ENCODE data around the gene RAD1.
A peak's percentile ranks its signal among the peaks of the same experiment; 100 is the strongest.
"Not testable (repeated sequence)": the region's sequence is repeated elsewhere in the genome, so short reads cannot be mapped to it uniquely, and the experiment has no call there.

Gene RAD1, protein sequence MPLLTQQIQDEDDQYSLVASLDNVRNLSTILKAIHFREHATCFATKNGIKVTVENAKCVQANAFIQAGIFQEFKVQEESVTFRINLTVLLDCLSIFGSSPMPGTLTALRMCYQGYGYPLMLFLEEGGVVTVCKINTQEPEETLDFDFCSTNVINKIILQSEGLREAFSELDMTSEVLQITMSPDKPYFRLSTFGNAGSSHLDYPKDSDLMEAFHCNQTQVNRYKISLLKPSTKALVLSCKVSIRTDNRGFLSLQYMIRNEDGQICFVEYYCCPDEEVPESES

GRCh38 chr5:34915139-34915855 lies at the start of gene RAD1, which contains the start of gene BRIX1:
TSS of gene RAD1 (minus strand) at chr5:34915504. CDS start at chr5:34914892, 612 bp downstream.
TSS of gene BRIX1 (plus strand) at chr5:34915711. CDS start at chr5:34915739, 28 bp downstream.
- peak; percentile 96 for FAIRE-seq

GRCh38 chr5:34959323-34959722 lies 44.0 kb upstream of the RAD1 start:
- FAIRE-seq (peak; percentile 28), DNase-seq (ENCODE audit: insufficient read length, low spot score) (peak; percentile 44)

More at GRCh38 chr5:34915139-34915855, at the start of gene RAD1, which contains the start of gene BRIX1:
- DNase-seq (ENCODE audit: insufficient read length, low spot score): peak; percentile 96

GRCh38 chr5:34957857-34958690 lies 42.8 kb upstream of the RAD1 start:
- peak; percentile 67 for DNase-seq (ENCODE audit: insufficient read length, low spot score)
- FAIRE-seq: no peak

GRCh38 chr5:34957321-34957720 lies 42.0 kb upstream of the RAD1 start:
- FAIRE-seq: no peak

DNA sequence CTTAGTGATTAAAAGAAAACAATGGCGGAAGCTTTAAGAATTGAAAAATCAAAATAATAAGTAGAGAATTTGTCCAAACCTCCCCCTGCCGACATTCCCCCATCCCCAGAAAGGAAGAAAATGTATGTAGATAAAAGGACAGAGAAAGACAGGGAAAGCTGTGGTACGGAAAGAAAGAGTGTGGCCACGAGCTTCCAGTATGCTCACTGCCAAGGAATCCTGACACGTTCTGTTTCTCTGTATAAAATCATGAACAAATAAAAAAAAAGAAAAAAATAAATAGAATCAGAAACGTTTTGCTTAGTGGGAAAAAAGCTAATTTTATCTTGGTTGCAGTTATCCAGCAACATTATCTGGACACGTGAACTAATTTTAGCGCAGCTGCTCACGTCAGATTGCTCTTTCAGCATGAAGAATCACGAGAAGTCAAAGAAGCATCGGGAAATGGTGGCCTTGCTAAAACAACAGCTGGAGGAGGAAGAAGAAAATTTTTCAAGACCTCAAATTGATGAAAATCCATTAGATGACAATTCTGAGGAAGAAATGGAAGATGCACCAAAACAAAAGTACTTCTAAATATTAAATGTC lies 29.2 kb upstream of the RAD1 start:
- FAIRE-seq (no peak), DNase-seq (ENCODE audit: insufficient read length, low spot score) (no peak)

More at GRCh38 chr5:34957321-34957720, 42.0 kb upstream of the RAD1 start:
- DNase-seq (ENCODE audit: insufficient read length, low spot score): no peak

DNA sequence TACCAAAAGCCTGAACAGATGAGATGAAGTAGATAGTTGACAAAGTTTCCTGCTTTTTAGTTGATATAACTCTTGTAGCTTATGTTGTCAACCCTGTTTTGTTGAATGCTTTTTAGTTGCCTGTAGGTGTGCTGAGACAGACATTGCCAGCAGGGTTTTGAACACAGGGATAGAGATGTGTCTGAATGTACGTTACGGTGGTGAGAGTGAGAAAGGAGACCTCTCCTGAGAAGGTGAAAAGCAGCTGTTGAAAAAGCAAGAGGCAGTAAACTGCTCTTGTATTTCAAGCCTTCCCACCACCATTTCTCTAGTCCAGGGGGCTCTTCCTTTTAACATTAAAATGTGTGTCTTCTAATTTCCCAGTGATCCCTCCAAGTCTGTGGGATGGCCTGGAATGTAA lies 28.7 kb upstream of the RAD1 start:
- FAIRE-seq (no peak), DNase-seq (ENCODE audit: insufficient read length, low spot score) (no peak)

GRCh38 chr5:34941936-34942335 lies 26.6 kb upstream of the RAD1 start:
- FAIRE-seq (peak; percentile 51), DNase-seq (ENCODE audit: insufficient read length, low spot score) (no peak)

GRCh38 chr5:34932947-34933346 lies 17.6 kb upstream of the RAD1 start:
- DNase-seq (ENCODE audit: insufficient read length, low spot score) (no peak), FAIRE-seq (no peak)

DNA sequence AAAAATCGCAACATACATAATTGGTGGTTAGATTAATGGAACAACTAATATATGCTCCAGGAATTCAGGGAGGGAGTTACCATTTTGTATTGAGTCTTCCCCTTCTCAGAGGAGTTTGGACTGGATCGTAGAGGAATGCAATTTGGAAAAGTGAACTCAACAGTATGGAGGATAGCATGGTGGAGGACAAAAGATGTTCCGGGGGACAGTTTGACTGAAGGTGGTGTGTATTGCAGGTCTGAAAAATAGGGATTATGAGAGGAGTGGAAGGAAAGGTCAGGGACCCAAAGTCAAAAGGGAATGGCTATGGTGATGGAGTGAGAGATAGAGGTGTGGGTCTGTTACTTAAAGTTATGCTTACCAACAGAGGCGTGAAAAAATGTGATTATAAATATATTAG lies 15.6 kb upstream of the RAD1 start:
- DNase-seq (ENCODE audit: insufficient read length, low spot score) (no peak), FAIRE-seq (no peak)

GRCh38 chr5:34930462-34930844 lies 15.1 kb upstream of the RAD1 start:
- DNase-seq (ENCODE audit: insufficient read length, low spot score): peak; percentile 21
- FAIRE-seq: no peak

GRCh38 chr5:34929720-34930461 lies 14.6 kb upstream of the RAD1 start:
- peak; percentile 85 for DNase-seq (ENCODE audit: insufficient read length, low spot score)
- peak; percentile 67 for FAIRE-seq

DNA sequence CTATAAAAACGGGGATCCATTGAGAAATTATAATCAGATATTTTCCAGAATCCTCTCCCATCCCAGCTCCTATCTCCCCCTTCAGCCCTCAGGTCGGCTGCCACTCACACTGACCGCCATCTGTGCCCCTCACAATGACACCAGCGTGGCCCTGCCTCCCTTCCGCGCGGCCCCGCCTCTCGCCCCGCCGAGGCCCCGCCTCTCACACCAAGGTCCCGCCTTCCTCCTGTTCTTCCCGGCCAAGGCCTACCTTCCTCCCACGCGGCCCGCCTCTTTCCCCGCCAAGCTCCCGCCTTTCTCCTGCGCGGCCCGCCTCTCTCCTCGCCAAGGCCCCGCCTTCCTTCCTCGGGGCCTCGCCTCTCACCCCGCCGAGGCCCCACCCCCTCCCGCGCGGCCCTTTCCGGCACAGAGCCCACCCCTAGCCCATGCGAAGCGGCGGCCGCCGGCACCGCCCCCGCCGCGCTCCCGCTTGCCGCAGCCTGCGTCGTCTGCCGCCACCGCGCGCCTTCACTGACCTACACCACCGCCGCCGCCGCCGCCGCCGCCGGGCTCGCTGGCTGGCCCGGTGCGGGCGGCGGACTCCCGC lies 13.9 kb upstream of the RAD1 start, which contains the start of gene DNAJC21:
DNAJC21 (plus strand) TSS at position 426 of the 586 bp plus-strand sequence. CDS start 261 bp downstream, outside the sequence.
- peak; percentile 98 for FAIRE-seq
- DNase-seq (ENCODE audit: insufficient read length, low spot score): peak; percentile 99

- FAIRE-seq: no peak
These were observed 13.0 kb upstream of the RAD1 start for GRCh38 chr5:34928267-34928666.

DNA sequence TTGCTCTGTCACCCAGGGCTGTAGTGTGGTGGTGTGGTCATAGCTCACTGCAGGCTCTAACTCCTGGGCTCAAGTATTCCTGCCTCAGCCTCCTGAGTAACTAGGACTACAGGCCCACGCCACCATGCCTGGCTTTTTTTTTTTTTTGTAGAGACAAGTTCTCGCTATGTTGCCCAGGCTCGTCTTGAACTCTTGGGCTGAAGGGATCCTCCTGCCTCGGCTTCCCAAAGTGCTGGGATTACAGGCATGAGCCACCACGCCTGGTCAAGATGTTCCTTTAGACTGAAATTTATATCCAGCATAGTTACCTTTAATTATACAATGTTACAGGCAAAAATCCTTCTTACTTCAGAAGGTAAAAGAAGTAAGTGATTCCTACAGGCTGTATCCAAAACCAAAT lies 12.5 kb upstream of the RAD1 start:
- DNase-seq (ENCODE audit: insufficient read length, low spot score): no peak
- FAIRE-seq: no peak

More at GRCh38 chr5:34928267-34928666, 13.0 kb upstream of the RAD1 start:
- no peak for DNase-seq (ENCODE audit: insufficient read length, low spot score)

- DNase-seq (ENCODE audit: insufficient read length, low spot score) (no peak), FAIRE-seq (no peak)
These were observed 11.1 kb upstream of the RAD1 start for GRCh38 chr5:34926318-34926888.

DNA sequence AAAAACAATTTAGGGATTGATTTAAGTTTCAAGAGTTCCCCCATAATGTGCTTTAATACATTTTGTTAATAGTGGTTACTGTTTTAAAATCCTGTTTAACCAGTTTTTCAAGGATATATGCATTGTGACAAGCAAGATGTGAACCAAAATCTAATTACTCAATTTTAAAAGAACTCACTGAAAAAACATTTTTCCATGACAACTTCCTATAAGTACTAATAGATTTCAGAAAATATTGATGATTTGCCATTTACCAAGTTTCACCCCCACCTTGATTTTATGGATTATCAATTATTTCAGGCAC lies 9.1 kb upstream of the RAD1 start:
- DNase-seq (ENCODE audit: insufficient read length, low spot score) (no peak), FAIRE-seq (no peak)

GRCh38 chr5:34923694-34924461 lies 8.6 kb upstream of the RAD1 start:
- FAIRE-seq: no peak
- peak; percentile 84 for DNase-seq (ENCODE audit: insufficient read length, low spot score)

GRCh38 chr5:34923256-34923655 lies 8.0 kb upstream of the RAD1 start:
- not testable (repeated sequence) for FAIRE-seq; DNase-seq (ENCODE audit: insufficient read length, low spot score)

DNA sequence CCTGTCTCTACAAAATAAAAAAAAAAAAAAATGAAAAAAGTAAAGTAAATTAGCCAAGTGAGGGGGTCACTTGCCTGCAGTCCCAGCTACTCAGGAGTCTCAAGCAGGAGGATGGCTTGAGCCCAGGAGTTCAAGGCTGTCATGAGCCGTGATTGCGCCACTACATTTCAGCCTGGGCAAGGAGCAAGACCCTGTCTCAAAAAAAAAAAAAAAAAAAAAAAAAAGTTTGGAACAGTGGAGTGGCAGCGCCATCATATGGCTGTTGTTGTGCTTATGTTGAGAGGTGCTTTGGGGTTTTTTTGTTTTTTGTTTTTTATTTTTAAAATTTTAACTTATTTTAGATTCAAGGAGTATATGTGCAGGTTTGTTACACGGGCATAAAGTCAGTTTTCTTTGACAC lies 3.8 kb upstream of the RAD1 start:
- FAIRE-seq (no peak), DNase-seq (ENCODE audit: insufficient read length, low spot score) (no peak)

Measured in HTR-8/SVneo (cell line).